Smooth muscle cell (in vitro differentiated cells): ENCODE results near the gene ARHGAP15. TPM values are rescaled to one million over a fixed set of nuclear protein-coding genes. Genes with fewer than 3 reads are reported as not detected.

Experiments used
- DNase-seq: peaks from one replicate; lab custom pipeline; 2025; ENCODE audit not compliant: unreplicated experiment; lab: John Stamatoyannopoulos, UW
- H2AFZ ChIP-seq: fragments of 200-600 bp; sonication (generic); 2 replicates; pipeline ENCODE4 v1.6.0; 2016; ENCODE audit warnings: antibody characterized with exemption, low read depth, mild to moderate bottlenecking
- H3F3A ChIP-seq: fragments of 200-600 bp; sonication (generic); 2 replicates; pipeline ENCODE4 v1.6.0; 2017; ENCODE audit warnings: antibody characterized with exemption, low read depth
- H3K27ac ChIP-seq: fragments of 200-600 bp; sonication (generic); 2 replicates; pipeline ENCODE4 v1.5.1; 2016; ENCODE audit warnings: low read depth, mild to moderate bottlenecking
- H3K27me3 ChIP-seq: fragments of 200-600 bp; sonication (generic); 2 replicates; pipeline ENCODE4 v1.6.1; 2016; ENCODE audit warnings: low read depth, mild to moderate bottlenecking
- H3K36me3 ChIP-seq: fragments of 200-600 bp; sonication (generic); 2 replicates; pipeline ENCODE4 v1.5.1; 2016; ENCODE audit warnings: low read depth
- H3K4me1 ChIP-seq: fragments of 200-600 bp; sonication (generic); 2 replicates; pipeline ENCODE4 v1.5.1; 2016; ENCODE audit warnings: low read depth
- H3K4me2 ChIP-seq: fragments of 200-600 bp; sonication (generic); 2 replicates; pipeline ENCODE4 v1.6.0; 2016; ENCODE audit warnings: mild to moderate bottlenecking
- H3K4me3 ChIP-seq: fragments of 200-600 bp; sonication (generic); 2 replicates; pipeline ENCODE4 v1.5.1; 2016; ENCODE audit warnings: mild to moderate bottlenecking
- H3K79me2 ChIP-seq: fragments of 200-600 bp; sonication (generic); 2 replicates; pipeline ENCODE4 v1.6.0; 2016; ENCODE audit warnings: low read depth, mild to moderate bottlenecking
- H3K9ac ChIP-seq: fragments of 200-600 bp; sonication (generic); 2 replicates; pipeline ENCODE4 v1.6.0; 2016; ENCODE audit warnings: low read depth
- H3K9me3 ChIP-seq: fragments of 200-600 bp; sonication (generic); replicated peaks from 2 replicates; pipeline ENCODE4 v1.5.1; 2016; ENCODE audit warnings: low read depth
- H4K20me1 ChIP-seq: fragments of 200-600 bp; sonication (generic); 2 replicates; pipeline ENCODE4 v1.6.0; 2016; ENCODE audit warnings: low read depth
- CTCF ChIP-seq: fragments of 200-600 bp; sonication (generic); IDR thresholded peaks from 2 replicates; pipeline ENCODE4 v1.5.1; 2017; ENCODE audit warnings: borderline replicate concordance, mild to moderate bottlenecking, antibody characterized with exemption; ENCODE audit not compliant: insufficient read depth, poor library complexity, severe bottlenecking
- WGBS: methylation state at CpG from one replicate; pipeline ENCODE4 v1.1.7; 2016; ENCODE audit warnings: low lambda C conversion rate; 5-methylcytosine and 5-hydroxymethylcytosine counted together
- polyA plus RNA-seq: library from polyadenylated mRNA; unstranded; fragments of >200 nt; fragmentation: Nextera tagmentation; extraction: Ambion mirVana; gene quantifications from 2 replicates; pipeline ENCODE4 v1.2.1, GENCODE V29; 2016
- total RNA-seq: library from RNA; depleted of rRNA; stranded (reverse); fragments of >200 nt; gene quantifications from 2 replicates; pipeline ENCODE4 v1.2.3, GENCODE V29; 2014

The ARHGAP15 gene
- total and polyA plus RNA-seq, 2 experiments from 2014 or later, result not detected

DNA sequence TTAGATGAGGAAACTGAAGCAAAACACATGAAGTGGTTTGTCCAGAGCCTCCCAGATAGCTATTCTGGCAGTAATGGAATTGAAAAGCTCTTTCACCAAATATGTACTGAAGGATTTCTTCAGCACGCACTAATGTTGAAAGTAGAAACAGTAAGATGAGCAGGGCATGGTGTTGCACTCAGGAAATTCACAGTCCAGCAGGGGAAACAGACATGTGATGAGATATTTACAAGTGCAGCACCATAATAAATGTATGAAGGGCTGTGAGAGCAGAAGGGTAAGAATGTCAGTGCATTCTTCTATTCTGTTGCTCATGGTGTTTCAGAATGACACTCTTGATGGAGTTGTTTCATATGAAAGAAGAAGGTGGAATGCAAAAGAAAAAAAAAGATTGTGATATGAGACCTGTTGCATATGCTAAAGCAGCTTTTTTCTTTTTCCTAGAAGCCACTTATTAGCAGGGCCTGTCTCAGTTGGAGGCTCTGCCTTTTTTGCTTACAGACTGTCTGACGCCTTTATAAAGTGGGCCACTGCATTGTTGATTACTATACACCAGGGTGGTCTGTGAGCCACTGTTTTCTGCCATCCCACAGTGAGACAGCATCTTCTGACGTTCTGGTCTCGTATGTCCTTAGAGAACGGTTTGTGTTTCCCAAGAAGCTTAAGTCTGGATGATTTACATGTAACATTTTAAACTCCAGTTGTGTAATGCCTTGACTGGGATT is 516.9 kb downstream of the ARHGAP15 start:
- WGBS, result 50% methylated on average over 5 of the region's 5 CpGs
- no peaks in the 10 kb centered on the region for H3K79me2 ChIP-seq
- no peak overlapping the region for H2AFZ ChIP-seq
- no peaks in the 10 kb centered on the region for H4K20me1 ChIP-seq
- H3K4me3 ChIP-seq, result no peak overlapping the region
- H3K27me3 ChIP-seq, result no peaks in the 10 kb centered on the region
- H3F3A ChIP-seq, result no peaks in the 10 kb centered on the region
- H3K4me1 ChIP-seq, result no peaks in the 10 kb centered on the region
- no peak overlapping the region for H3K27ac ChIP-seq
- no peak for TF ChIP-seq CTCF
- no peak for DNase-seq
- H3K9me3 ChIP-seq, result no peaks in the 10 kb centered on the region
- no peaks in the 10 kb centered on the region for H3K36me3 ChIP-seq
- H3K9ac ChIP-seq, result no peak overlapping the region
- no peak overlapping the region for H3K4me2 ChIP-seq

DNA sequence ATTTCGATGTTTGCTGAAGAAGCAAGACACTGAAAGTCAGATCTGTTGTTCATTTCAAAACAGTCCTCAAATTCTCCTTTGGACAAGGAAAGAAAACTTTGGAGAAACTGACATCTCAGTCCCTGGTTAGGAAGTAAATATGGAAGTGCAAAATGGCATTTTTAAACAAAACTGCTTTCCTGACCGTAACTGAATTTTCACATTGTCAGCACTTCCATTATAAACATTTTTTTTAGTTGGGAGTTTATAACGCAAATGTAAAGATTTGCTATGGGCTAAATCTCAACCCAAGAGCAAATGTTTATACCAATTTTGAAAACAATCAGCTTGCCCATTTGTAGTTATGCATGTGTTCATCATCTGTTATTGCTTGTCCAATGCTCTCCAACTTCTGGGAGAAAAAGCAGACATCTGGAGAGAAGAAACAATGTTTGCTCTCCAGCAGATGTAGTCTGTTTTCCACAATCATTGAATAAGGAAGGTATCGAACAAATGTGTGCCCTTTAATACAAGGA is 520.1 kb downstream of the ARHGAP15 start:
- H3K4me1 ChIP-seq, result no peaks in the 10 kb centered on the region
- no peak overlapping the region for H2AFZ ChIP-seq
- no peak for DNase-seq
- no peak for TF ChIP-seq CTCF
- H3K27me3 ChIP-seq, result no peaks in the 10 kb centered on the region
- H3K79me2 ChIP-seq, result no peaks in the 10 kb centered on the region
- no peaks in the 10 kb centered on the region for H3K9me3 ChIP-seq
- H3K4me2 ChIP-seq, result no peak overlapping the region
- no peak overlapping the region for H3K9ac ChIP-seq
- no peak overlapping the region for H3K4me3 ChIP-seq
- H4K20me1 ChIP-seq, result no peaks in the 10 kb centered on the region
- no peak overlapping the region for H3K27ac ChIP-seq
- H3K36me3 ChIP-seq, result no peaks in the 10 kb centered on the region
- H3F3A ChIP-seq, result no peaks in the 10 kb centered on the region
- 96% methylated on average over 4 of the region's 4 CpGs for WGBS

DNA sequence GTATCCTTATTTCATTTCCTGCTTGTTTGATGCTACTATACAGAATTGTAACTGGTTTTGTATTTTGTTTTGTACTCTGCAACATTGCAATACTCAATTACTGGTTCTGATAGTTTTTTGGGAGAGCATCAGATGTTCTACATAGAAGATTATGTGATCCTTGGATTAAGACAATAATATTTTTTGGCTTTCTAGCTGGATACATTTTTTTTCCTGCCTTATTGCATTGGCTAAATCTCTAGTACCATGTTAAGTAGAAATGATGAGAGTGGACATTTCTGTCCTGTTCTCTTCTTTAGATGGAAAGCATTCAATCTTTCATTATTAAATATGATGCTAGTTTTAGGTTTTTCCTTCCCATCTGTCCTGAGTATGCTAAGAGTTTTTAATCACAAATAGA is 523.5 kb downstream of the ARHGAP15 start:
- H3K36me3 ChIP-seq, result no peaks in the 10 kb centered on the region
- H4K20me1 ChIP-seq, result no peaks in the 10 kb centered on the region
- no peak overlapping the region for H3K4me3 ChIP-seq
- H2AFZ ChIP-seq, result no peak overlapping the region
- DNase-seq, result no peak
- no peaks in the 10 kb centered on the region for H3K4me1 ChIP-seq
- H3K27ac ChIP-seq, result no peak overlapping the region
- H3K4me2 ChIP-seq, result no peak overlapping the region
- no peaks in the 10 kb centered on the region for H3K9me3 ChIP-seq
- H3K27me3 ChIP-seq, result no peaks in the 10 kb centered on the region
- no peaks in the 10 kb centered on the region for H3K79me2 ChIP-seq
- TF ChIP-seq CTCF, result no peak
- no peaks in the 10 kb centered on the region for H3F3A ChIP-seq
- H3K9ac ChIP-seq, result no peak overlapping the region

GRCh38 chr2:143668234-143668633 is 539.0 kb downstream of the ARHGAP15 start:
- no peak overlapping the region for H3K4me3 ChIP-seq
- H3K9ac ChIP-seq, result no peak overlapping the region
- no peak overlapping the region for H3K27ac ChIP-seq
- no peaks in the 10 kb centered on the region for H3K27me3 ChIP-seq
- 74% methylated on average over 2 of the region's 2 CpGs for WGBS
- H3K4me2 ChIP-seq, result no peak overlapping the region
- H3F3A ChIP-seq, result no peaks in the 10 kb centered on the region
- no peaks in the 10 kb centered on the region for H3K36me3 ChIP-seq
- H2AFZ ChIP-seq, result no peak overlapping the region
- no peak for DNase-seq
- no peaks in the 10 kb centered on the region for H3K79me2 ChIP-seq
- TF ChIP-seq CTCF, result no peak
- no peaks in the 10 kb centered on the region for H3K9me3 ChIP-seq
- peaks cover 12% of the 10 kb centered on the region for H3K4me1 ChIP-seq
- no peaks in the 10 kb centered on the region for H4K20me1 ChIP-seq
